Measurements from ENCODE around the gene PCDHGC4. TPM values are rescaled to one million over a fixed set of nuclear protein-coding genes. Genes with fewer than 3 reads are reported as not detected.

The PCDHGC4 gene
- total RNA-seq, 1 experiment from 2014 or later: 4.3 TPM

- Mint-ChIP-seq H3K4me3 (no peak overlapping the region), H3K27ac (peak overlapping the region; percentile 80 to 83 (median 82); a peak in 6 of 7 replicates), H3K36me3 (ENCODE audit: insufficient read depth in 1 of 3, low read depth in 3 of 3) (peaks cover 27 to 65% (median 44%) of the 10 kb centered on the region in 3 experiments), H3K4me1 (peaks cover 30 to 42% of the 10 kb centered on the region in 2 experiments), H3K27me3 (ENCODE audit: low read depth) (peaks cover 3% of the 10 kb centered on the region; the same call in 1 of the 2 replicates), H3K9me3 (no peaks in the 10 kb centered on the region; a peak in 1 of 5 replicates)
- no peaks in the 10 kb centered on the region for H3K9me3 ChIP-seq (ENCODE audit: control insufficient read depth, low read depth, low read length)
- H2BK12ac ChIP-seq (ENCODE audit: insufficient read length, low read depth, low read length): no peak overlapping the region
- H4K91ac ChIP-seq (ENCODE audit: insufficient read length, low read depth, low read length): no peak overlapping the region
- H3K27ac ChIP-seq (ENCODE audit: insufficient read length, low read depth, low read length): no peak overlapping the region
- H2BK5ac ChIP-seq (ENCODE audit: insufficient read length, low read length): no peak overlapping the region
- H3K79me2 ChIP-seq (ENCODE audit: insufficient read depth, low read length): no peaks in the 10 kb centered on the region
- WGBS (ENCODE audit: extremely low coverage, insufficient read length, low lambda C conversion rate): no CpG with 5 or more reads among the region's 4 CpGs
- H2AFZ ChIP-seq (ENCODE audit: low read length): no peak overlapping the region
- no peak overlapping the region for H3K9ac ChIP-seq (ENCODE audit: extremely low read depth, insufficient read length, low read length)
- no peak overlapping the region for H2BK120ac ChIP-seq (ENCODE audit: low read depth, low read length, poor library complexity, severe bottlenecking)
- H3K4me2 ChIP-seq (ENCODE audit: insufficient read depth, insufficient read length, low read length): no peak overlapping the region
- no peak for DNase-seq
- H3K23me2 ChIP-seq (ENCODE audit: insufficient read length, low read depth, low read length, poor library complexity, severe bottlenecking): peaks cover 17% of the 10 kb centered on the region
- H3K79me1 ChIP-seq (ENCODE audit: insufficient read depth, low read depth, low read length, poor library complexity, severe bottlenecking): no peaks in the 10 kb centered on the region
- no peak for TF ChIP-seq CTCF (conservative IDR thresholded peaks at IDR 0.05)
- H3K14ac ChIP-seq (ENCODE audit: insufficient read depth, low read length): no peak overlapping the region
- no peak overlapping the region for H3K18ac ChIP-seq (ENCODE audit: insufficient read length, low read depth, low read length)
- H3K4me1 ChIP-seq (ENCODE audit: insufficient read depth, low read length): no peaks in the 10 kb centered on the region; the same call in 1 of the 2 replicates
- H4K20me1 ChIP-seq (ENCODE audit: control insufficient read depth, insufficient read depth, insufficient read length): no peaks in the 10 kb centered on the region
- H3K4ac ChIP-seq (ENCODE audit: low read depth, low read length): no peak overlapping the region
- H2BK15ac ChIP-seq (ENCODE audit: low read depth, low read length): no peak overlapping the region
- no peak overlapping the region for H3T11ph ChIP-seq (ENCODE audit: low read length)
- H3K23ac ChIP-seq (ENCODE audit: insufficient read length, low read depth, low read length): no peak overlapping the region
- H3K56ac ChIP-seq (ENCODE audit: insufficient read length, low read depth, low read length): no peak overlapping the region
- H4K5ac ChIP-seq (ENCODE audit: insufficient read length, low read depth, low read length): no peak overlapping the region
- H3K27me3 ChIP-seq (ENCODE audit: insufficient read depth, low read length): no peaks in the 10 kb centered on the region
- H2AK5ac ChIP-seq (ENCODE audit: insufficient read length, low read length): no peak overlapping the region
- no peak overlapping the region for H4K8ac ChIP-seq (replicated peaks; ENCODE audit: insufficient read length, low read depth, low read length)
- no peak overlapping the region for H2BK20ac ChIP-seq (ENCODE audit: low read depth, low read length, poor library complexity, severe bottlenecking)
These were observed 31.3 kb downstream of the PCDHGC4 start for GRCh38 chr5:141515946-141516671.
